CD4-positive, alpha-beta T cell treated with Interleukin-17A for 4 hours (primary cell): ENCODE data around the gene EEF1AKMT2.
A peak's percentile ranks its signal among the peaks of the same experiment; 100 is the strongest.

Experiments
- DNase-seq: peaks from one replicate; pipeline ENCODE4 v3.0.0-alpha.2; 2020; ENCODE audit warnings: mixed read lengths

Gene EEF1AKMT2

DNA sequence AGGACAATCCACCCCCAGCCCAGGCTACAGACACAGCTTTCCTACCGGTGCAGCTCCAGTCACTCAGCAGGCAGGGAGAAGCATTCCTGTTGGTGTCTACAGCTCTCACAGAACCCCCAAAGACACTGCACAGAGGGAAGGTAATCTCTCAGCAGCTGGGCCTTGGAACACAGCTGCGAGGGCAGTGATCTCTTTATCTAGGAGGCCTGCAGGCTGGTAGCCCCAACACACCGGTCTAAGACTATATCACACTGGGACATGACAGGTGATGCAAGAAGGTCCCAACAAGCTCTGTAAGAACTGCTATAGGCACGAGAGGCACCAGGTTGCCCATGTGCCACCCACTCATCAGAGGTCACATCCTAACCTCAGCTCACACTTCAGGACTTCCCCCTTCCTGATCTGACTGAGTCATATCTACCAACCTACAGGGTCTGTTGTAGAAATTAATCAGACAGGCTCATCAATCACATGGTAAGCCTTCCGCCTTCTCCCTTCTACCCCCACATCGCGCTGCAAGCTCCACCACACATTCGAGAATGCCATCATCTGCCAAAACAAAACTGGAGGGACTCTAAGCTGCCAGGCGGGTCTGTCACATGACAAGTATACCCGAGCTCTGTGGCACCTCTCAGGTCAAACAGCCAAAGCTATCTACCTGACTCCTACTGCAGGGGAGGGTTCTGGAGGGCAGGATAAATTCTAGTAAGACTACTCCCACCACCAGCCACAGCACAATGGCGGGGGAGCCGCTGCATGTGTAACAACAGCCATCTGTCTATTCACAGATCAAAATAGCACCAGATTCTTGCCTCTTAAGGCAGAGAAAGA is 73.6 kb downstream of the EEF1AKMT2 start:
- peak; percentile 84 for DNase-seq

DNA sequence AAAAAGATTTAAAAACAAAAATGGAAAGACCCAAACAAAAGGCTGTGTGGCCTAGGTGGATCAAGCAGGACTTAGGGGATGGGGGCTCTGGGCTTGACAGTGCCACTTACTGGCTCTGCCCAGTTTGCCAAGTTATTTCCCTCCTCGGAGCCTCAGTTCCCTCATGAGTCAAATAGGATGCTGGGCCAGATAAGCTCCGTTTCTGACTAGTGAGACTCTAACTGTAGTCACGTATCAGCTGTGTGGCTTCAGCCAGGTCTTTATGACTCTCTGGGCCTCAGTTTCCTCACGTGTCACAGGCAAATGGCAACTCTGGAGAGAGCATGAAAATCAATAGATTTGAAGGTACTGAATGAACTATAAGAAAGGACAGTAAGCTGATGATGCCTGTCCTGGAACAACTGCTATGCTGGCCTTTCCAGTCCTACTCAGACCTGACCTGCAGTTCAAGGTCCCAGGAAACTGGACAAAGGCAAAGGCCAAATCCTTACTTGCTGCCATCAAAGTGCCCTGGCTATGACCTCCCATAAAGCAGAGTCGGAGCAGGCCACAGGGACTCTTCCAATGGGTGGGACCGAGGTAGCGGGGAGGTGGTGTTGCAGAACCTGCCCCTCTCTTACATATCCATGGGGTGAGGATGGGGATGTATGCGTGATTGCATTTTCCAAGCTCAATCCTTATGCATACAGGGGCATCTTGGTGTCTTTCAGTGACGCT is 74.5 kb downstream of the EEF1AKMT2 start:
- no peak for DNase-seq

- no peak for DNase-seq
Observed at GRCh38 chr10:124716369-124716768, 75.3 kb downstream of the EEF1AKMT2 start.

- peak; percentile 42 for DNase-seq
Observed at GRCh38 chr10:124715439-124715838, 76.2 kb downstream of the EEF1AKMT2 start.

DNA sequence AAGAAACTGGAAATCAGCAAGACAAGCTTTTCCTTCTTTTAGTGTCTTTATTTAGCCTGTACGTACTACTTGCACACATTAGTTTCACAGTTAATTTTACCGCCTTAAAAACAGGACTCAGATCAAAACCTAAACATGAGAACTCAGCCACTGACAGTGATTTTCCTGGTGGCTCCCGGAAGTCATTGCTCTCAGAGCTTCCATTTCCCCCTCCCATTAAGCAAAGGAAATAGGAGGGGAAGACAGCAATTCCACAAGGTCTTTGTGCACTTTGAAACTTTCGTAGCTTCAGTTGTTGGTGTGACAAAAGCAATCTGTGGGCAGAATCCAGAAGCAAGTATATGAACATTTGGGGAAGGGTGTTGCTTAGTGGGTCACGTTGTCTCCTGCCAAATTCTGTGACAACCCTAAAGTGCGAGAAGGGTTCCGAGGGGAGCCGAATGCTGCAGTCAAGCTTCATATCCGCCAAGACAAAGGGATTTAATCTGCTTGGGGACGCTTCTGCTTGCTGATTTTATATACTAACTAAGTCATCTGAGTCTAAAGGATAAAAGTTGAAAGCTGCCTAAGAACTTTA is 77.9 kb downstream of the EEF1AKMT2 start:
- DNase-seq: no peak

DNA sequence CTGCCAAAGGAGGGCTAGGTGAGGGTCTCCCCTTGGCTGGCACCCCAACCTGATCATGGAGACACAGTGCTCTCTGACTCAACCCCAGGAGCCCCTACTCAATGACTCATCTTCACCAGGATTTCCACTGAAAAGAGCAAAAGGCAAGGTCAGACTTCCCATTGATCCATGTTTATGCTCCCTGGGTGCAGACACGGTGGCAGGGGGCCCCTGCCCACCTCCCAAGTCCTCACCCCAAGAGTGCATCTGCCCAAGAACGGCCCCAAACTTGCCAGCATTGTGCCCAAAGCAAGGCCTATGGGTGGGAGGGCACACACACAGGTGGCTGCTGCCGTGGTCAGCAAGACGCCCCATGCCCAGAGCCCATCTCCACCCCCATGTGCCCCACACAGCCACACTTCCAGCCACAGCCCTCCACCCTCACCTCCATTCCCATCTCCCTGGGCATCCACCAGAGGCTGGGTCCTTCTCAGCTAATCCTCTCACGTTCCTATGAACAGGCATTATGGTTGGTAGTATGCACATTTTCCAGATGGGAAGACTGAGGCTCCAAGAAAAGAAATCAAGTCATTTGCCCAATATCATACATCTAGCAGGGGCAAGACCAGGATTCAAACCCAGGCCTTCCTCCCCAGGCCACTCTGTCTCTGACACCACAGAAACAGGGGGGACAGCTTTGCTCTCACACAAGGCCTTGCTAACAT is 78.8 kb downstream of the EEF1AKMT2 start:
- no peak for DNase-seq

GRCh38 chr10:124711145-124711544 is 80.5 kb downstream of the EEF1AKMT2 start:
- no peak for DNase-seq

- DNase-seq: no peak
Observed at GRCh38 chr10:124710266-124710881, 81.3 kb downstream of the EEF1AKMT2 start.

DNA sequence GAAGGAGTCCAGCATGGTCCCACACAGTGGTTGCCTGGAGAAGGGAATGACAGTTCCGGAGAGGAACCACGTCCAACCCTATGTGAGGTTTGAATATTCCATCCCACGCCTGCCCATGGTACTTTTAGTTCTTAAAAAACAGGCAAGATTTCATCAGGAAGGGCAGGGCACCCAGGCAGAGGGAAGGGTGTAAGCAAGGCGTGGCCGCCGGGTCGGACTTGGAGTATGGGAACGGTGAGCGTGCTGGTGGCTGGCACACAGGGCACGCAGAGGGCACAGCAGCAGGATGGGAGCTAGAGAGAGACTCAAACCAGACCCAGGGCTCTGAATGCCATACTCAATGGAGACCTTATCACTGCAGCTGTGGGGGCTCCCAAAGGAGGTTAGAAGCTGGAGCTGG is 81.8 kb downstream of the EEF1AKMT2 start:
- DNase-seq: no peak

DNA sequence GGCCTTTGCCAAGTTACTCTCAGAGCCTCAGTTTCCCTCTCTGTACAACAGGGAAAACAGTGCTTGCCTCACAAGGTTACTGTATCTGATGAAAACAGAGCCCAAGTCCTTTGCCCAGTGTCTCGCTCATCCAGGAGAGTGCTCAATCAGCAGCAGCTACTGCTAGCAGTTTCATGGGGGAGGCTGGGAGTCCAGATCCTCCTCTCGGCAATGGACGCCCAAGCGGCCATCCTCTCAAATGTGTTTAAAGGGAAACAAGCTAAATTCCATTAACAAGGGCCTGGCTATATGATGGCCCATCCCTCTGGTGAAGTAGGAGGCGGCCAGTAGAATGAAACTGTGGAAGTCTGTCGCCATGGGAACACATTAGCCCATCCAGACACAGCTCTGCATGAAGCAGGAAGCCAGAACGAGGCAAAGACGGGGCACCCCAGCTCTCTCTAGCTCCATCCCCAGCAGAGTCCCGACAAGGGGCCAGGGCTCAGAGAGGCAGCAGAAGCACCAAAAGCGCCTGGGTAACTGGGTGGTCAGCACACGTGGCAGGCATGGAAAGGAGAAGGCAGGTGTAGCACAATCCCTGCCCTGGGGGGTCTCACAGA is 82.7 kb downstream of the EEF1AKMT2 start:
- no peak for DNase-seq

DNA sequence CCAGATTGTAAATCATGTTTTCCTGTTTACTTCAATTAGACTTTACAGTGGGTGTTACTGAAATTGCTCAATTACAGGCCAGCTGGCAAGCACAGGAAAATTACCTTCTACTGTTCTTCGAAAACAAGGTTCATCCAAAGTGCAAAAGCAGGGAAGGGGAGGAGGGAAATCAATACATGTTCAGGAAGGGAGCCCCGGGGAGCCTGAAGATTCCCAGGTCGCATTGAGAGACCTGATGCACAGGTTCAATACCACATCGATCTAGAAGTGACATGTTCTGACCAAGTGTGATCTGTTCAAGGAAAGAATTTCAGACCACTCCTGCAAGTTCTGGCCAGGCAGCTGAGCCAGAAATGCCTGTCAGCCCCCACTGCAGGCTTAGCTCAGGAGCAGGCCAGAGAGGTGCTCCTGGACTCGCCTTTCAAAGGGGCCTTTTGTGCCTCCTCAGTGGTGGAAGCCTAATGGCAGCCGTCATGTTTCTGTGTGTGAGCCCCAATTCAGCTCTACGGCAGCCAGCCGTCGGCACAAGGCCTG is 83.4 kb downstream of the EEF1AKMT2 start:
- DNase-seq: no peak
